T-helper 9 cell (primary cell): ENCODE data around the gene IRF4.

Experiments used
- DNase-seq: peaks from one replicate; pipeline ENCODE4 v3.0.0-alpha.2; 2020

The IRF4 gene

GRCh38 chr6:445571-446417, 54.2 kb downstream of the IRF4 start:
- DNase-seq = no peak

DNA sequence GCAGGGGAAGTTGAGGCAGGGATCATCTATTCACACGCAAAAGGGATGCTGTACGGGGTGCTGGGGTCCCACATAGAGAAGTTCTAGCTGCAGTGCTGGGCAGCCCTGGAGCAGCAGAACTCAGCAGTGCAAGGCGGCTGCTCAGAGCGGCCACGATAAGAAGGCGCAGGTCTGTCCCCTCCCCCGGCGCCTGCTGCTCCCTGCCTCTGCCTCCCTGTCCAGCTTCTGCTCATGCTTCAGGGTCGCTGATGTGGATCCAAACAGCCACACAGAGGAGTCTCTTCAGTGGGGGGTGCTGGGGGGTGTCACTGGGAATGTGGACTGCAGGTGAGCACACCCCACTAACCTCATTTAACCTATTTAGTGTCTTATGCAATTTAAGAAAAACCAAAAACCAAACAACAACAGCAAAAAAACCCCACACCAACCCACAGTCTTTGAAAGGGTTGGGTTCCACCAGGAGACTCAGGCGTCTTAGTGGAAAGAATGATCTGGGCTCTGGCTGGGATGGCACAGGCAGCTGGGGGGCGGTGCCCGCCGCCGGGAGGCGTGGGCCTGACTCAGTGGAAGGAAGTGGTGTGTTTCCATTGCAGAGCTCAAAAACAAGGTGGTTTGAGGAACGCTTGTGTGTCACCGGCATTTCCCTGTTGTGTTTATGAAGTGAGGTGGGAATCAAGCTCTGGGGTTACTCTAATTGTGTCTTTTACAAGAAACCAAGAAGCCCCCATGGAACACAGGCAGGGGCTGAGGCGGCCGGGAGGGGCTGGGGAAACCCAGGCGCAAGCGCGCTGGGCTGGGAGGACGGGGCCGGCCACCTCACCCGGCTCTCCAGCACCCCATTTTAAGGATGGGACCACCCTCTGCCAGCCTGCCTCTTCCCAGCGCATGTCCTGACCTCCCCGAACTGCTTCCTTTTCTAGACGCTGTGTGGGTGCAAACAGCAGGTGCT, 55.1 kb downstream of the IRF4 start:
- DNase-seq = peak; percentile 64

DNA sequence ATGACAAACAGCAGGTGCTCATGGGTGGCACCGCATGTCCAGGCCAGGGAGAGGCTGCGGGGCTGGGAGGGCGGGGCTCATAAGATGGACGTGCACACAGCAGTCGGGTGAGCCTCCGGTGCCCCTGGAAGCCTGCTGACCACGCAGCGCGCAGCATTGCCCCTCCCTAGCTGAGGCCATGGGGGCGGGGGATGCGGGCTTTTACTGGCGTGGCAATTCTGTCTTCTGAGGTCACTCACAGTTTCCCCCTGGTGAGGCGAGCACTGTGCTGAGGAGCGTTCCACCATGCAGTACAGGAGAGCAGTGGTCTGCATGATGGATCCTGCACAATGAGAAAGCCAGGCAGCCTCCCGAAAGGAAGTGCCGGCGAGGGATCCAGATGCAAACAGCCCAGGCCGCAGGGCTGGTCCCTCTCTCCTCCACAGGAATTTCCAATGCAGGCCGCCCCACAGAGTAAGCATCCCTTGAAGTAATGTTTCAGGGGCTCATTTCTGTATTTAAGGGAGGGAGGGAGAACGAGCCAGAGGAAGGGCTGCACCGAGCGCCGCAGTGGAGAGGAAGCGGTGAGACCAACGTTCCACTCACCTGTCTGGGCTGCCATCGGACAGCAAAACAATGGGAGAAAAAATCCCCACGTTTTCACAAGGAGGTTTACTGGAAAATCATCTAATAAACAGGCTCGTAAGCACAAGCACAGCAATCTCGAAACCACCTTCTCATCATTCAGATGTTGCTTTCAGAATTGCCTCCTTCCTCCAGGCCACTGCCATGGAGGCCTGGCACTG, 56.0 kb downstream of the IRF4 start:
- no peak for DNase-seq

DNA sequence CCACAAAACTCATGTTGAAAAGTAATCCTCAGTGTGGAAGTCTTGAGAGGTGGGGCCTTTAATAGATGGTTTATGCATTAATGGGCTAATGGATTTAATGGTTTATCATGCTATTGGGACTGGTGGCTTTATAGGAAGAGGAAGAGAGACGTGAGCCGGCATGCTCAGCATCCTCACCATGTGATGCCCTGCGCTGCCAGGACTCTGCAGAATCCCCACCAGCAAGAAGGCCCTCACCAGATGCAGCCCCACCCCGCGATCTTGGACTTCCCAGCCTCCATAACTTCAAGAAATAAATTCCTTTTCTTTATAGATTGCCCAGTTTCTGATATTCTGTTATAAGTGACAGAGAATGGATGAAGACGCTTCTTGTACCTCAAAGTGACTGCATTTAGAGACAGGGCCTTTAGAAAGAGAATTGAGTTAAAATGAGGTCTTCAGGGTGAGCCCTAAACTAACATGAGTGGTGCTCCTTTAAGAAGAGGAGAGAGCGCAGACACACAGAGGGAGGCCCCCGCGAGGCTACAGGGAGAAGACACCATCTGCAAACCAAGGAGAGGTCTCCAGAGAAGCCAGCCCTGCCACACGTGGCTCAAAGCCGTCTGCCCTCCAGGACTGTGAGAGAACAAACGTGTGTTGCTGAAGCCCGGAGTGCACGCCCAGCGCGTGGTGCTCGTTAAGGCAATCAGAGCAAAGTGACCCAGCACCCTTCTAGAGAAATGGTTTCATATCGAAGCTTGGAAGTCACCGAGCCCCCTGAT, 56.9 kb downstream of the IRF4 start:
- DNase-seq = no peak

GRCh38 chr6:449057-449430, 57.5 kb downstream of the IRF4 start:
- no peak for DNase-seq

- DNase-seq = no peak
These were observed 58.2 kb downstream of the IRF4 start for GRCh38 chr6:449486-450419.

DNA sequence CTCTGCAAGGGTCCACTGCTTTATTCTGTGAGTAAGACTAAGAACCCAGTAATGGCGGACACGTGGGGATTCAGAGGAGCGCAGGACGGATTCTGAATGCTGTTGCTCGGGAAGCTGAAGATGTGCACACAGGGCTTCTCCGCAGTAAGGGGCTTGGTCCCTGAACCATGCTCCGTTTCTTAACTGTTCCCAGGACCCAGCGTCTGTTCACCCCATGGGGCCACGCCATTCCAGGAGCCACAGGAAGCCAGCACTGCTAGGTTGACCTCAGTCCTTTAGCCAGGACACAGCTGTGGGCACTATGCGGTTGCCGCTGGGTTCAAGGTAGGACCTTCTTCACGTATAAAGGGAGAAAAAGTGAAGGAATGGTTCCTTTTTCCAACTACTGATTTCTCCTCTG, 59.8 kb downstream of the IRF4 start:
- no peak for DNase-seq

DNA sequence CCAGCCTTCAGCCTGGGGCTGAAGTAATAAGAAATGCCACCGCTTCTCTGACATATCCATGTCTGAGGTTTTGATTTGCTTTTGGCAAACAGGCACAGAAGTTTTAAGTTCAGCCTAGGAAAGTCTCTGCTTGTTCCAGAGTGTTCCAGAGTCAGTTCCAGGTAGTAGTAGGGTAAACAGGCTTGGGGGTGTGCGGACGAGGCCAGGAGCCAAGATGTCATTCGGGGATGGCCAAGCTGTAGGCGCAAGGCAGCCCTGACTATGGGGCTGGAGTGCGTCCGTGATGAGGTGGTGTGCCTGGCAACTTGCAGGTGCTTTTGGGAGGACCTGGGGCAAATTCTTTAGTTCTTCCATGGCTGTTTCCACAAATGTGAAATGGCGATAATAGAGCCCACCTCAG, 60.3 kb downstream of the IRF4 start:
- no peak for DNase-seq

- DNase-seq = no peak
These were observed 60.9 kb downstream of the IRF4 start for GRCh38 chr6:452301-453067.

GRCh38 chr6:453152-453551, 61.6 kb downstream of the IRF4 start:
- no peak for DNase-seq

DNA sequence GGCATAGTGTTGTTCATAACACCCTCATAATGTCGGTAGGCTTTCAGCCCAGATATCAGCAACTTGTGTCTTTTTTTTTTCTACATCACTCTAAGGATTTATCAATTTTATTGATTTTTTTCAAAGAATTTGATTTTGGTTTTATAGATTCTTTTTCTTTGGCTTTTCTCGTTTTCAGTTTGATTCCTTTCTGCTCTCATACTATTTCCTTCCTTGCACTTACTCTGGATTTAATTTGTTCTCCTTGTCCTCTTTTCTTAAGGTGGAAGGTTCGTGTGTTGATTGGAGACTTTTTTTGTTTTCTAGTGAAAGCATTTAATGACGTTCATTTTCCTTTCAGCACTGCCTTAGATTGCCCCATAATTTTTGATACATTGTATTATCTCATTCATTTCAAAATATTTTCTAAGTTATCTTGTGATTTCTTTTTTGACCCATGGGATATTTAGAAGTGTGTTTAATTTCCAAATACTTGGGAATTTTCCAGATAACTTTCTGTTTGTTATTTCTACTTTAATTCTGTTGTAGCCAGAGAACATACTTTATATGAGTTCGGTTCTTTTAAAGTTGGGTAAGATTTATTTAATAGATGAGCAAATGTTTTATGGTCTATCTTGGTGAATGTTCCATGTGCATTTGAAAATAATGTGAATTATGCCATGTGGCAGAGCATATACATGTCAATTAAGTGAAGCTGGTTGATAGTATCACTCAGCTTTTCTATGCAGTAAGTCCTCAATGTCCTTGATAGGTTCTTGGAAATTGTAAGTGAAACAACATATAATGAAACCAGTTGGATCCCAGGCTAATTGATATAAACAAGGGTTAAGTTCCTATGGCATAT, 62.8 kb downstream of the IRF4 start:
- no peak for DNase-seq

- no peak for DNase-seq
These were observed 63.5 kb downstream of the IRF4 start for GRCh38 chr6:455006-455585.

DNA sequence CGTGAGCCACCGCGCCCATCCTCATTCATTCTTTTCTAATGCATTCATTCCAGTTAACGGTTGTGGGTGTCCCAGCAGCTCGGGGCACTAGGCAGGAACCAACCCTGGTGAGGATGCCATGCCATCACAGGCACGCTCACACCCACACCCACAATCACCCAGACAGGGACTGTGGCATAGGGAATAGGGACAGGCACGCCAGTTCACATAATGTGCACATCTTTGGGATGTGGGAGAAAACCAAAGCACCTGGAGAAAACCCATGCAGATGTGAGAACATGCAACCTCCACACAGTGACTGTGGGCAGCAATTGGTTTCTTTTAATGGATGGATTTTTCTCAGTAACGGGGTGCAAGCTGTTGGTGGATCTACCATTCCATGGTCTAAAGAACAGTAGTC, 64.3 kb downstream of the IRF4 start:
- DNase-seq = no peak

DNA sequence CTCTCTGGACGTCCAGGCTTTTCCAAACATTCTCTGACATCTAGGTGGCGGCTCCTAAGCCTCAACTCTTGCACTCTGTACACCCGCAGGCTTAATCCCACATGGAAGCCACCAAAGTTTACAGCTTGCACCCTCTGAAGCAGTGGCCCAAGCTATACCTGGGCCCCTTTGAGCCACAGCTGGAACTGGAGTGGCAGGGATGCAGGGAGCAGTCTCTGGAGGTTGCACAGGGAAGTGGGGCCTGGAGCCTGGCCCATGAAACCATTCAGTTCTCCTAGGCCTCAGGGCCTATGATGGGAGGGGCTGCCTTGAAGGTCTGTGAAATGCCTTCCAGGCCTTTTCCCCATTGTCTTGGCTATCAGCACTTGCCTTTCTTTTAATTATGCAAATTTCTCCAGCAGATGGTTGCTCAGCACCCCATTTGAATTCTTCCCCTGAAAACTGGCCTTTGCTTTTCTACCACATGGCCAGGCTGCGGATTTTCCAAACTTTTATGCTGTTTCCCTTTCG, 64.9 kb downstream of the IRF4 start:
- DNase-seq = no peak

- no peak for DNase-seq
These were observed 65.3 kb downstream of the IRF4 start for GRCh38 chr6:456887-457286.
